HG02885 (cell line): ENCODE data around the gene STARD13.

Experiments used
- ATAC-seq: cut with Tn5 transposase; IDR thresholded peaks from one replicate; pipeline ENCODE4 v1.9.1; 2021; ENCODE audit warnings: mild to moderate bottlenecking; ENCODE audit not compliant: unreplicated experiment, poor library complexity

The STARD13 gene

DNA sequence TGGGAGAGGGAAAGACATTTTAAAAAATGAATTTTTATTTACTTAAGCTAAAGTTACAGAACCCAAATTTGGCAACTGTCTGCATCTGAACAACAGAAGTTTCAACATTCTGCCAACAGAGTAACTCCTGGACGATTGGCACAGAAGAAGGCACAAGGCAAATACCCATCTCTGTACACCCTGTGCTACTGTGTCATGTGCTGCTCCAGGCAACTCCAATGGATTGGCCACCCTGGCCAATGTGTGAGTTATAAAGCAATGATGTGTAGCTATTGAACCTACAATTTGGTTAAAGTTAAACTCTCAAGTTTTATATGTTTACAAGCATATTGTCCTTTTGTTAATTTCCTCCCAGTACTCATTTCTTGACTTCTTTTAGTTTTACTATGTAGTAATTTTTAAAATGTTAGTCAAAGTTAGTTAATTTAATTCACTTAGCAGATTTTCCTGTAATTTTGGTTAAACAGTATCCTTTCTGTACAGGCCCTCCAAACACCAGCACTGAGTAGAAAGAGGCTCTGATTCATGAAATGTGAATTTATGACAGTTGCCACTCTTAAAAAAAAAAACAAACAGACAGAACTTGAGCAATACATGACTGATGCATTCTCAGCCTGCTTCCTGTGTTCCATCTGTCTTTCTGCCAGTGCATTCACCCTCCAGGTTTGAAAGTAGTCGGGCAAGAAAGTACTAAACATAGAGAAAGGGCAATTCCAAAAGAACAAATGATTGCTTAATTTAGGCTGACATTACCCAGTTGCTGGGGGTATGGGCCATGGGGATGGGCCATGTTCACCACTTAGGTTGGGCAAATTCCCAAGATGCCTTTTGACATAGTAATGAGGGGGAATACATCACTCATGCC, 5.9 kb downstream of the STARD13 start:
- no peak for ATAC-seq

- ATAC-seq: no peak
Observed at GRCh38 chr13:33278913-33279312, 6.6 kb downstream of the STARD13 start.

DNA sequence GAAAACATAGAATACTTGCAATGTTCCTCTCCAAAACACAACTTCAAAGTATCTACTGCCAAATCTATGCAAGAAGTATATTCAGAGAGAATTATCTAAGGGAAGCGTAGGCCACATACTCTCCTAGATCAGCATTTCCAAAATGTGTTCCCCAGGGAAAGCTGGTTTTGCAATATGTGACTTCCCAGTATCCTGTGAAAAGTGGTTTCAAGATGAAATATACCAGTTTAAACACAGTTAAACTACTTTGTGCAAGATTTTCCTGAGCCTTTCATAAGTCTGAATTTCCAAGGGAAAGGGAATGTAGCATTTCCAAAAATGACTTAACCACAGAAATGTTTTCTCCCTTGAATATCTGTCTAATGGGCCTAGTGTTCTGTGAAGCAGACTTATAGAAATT, 7.6 kb downstream of the STARD13 start:
- ATAC-seq: no peak

DNA sequence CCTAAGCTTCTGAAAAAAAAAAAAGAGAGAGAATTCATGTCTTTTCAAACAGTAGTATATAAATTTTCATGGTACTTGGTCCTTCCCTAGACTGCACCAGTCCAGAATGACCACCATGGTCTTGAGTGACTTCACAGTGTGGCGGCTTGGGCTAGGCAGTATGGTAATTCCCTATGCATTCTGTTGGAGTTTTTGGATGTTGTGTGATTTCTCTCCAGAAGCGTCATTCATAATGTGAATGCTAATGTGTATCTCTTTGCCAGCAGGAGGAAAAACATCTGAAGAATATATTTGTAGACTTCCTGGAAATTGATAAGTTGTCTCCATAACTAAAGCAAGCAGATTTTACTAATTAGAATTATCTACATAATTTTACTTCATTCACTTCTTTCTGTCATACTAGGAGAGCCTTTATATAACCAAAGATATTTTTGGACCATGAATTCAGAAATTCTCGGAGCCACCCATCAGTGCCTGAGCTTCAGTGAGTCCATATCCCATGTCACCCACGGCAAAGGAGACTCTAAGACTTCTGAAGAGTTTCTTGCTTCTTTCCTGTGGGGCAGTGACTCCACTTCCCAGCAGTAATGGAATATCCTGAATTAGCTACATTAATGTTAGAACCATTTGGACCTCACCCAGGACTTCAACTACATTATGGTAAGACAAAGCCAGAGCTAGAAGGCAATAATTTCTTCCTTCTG, 8.4 kb downstream of the STARD13 start:
- no peak for ATAC-seq

GRCh38 chr13:33276570-33276969, 9.0 kb downstream of the STARD13 start:
- ATAC-seq: no peak

DNA sequence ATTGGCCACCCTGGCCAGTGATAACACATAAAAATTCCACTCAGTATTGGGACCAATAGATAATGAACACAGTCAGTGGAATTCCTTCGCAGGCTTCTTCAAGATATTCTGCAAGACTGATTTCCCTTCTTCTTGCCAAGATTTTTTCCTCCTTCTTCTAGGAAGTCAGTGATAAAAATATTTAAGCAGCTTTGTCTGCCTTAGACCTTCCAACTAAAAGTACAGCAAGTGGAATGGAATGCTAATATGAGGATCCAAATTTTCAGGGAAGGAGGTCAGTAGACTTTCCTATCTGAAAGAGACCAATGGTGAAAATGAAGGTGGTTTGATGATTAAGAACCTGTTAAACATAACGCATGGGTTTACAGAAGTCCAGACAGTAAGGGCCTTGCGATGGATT, 9.6 kb downstream of the STARD13 start:
- no peak for ATAC-seq

GRCh38 chr13:33274264-33274663, 11.3 kb downstream of the STARD13 start:
- ATAC-seq: no peak

- no peak for ATAC-seq
Observed at GRCh38 chr13:33272531-33273124, 12.9 kb downstream of the STARD13 start.

DNA sequence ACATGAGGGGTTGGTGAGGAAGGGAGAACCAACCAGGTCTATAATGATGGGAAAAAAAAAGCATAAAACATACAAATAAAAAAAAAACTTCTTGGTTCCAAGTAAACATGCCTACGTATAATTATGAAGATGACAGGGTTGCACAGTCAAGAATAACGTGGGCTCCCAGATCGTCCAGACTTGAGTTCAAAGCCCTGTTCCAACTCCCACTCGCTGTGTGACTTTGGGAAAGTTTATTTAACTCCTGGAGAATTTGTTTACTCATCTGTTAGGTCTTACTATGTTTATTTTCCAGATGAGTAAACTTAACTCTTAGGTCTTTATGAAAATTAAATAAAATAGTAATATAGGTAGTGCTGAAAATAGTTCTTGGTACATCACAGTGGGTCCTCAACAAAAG, 13.8 kb downstream of the STARD13 start:
- ATAC-seq: no peak

GRCh38 chr13:33270895-33271538, 14.5 kb downstream of the STARD13 start:
- no peak for ATAC-seq

DNA sequence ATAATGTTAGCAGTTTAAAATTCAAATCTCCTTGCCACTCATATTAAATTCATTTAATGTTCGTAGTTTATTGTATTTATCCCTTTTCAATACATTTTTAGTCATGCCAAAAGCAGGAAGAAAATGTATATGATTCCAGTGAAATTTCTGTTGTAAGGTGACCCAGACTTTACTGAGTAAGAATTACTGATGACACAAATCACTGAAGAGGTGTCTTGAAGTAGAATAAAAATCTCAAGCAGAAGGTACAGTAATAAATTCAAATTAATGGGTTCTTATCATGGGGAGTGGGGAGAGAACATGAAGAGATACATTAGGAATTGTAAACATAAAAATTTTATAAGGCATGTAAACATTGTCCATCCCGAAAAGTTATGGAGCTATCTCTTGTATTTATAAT, 19.9 kb downstream of the STARD13 start:
- ATAC-seq: no peak

DNA sequence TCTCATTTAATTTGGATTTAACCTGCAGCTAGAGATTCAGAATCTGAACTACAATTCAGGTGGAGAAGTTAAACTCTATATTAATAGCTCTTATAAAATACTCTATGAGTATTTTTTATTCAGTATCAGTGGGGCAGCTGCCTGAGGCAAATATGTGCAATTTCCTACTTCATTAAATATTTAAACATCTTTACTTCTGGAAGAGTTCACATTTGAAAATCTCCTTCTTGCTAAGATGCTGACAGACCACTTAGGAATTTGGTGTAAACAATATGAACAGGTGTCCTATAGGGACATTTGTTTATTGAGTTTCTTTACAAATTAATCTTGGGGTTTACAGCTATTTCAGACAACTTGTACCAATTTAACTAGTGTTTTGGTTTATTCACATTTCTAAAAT, 20.4 kb downstream of the STARD13 start:
- ATAC-seq: no peak

DNA sequence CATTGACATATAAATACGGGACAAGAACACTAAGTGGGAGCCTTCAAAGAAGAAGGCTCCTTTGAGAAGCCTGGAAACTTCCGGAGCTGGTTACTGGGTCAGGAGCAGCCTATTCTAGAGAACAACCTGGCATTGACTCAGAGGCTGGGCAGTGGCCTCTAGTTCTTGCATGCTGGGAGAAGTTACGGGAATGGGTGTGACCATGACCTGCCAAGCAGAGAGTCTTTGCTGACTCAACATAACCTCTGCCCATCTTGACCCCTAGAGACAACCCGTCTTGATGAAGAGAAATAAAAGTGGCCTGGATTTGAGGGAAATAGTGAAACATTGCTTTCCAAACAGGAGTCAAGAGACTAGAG, 21.0 kb downstream of the STARD13 start:
- no peak for ATAC-seq

DNA sequence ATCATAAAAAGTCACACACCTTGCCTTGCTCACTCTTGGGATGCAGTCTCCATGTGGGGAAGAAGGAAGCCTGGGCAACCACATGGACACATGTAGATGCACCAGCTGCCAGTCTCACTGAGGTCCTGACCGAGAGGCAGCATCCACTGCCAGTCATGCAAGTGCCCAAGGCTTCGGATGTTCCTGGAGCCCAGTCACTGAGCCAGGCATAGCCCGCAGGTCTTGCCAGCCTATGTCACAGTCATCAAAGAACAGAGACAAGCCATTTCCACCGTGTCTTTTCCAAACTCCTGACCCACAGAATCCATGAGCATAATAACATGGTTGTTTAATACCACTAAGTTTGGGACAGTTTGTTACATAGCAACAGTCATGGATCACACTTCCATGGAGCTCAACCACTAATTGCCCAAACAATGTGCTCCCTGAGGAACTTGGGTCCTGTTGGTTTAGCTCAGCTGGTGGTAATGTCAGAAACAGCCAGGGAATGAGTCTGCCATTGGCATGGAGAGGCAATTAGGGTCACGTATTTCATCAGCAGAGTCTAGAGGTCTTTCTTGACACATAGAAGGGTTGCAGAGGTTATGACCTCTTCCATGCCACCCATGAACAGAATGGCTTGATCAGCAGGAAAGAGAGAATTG, 21.5 kb downstream of the STARD13 start:
- no peak for ATAC-seq

GRCh38 chr13:33263484-33263883, 22.1 kb downstream of the STARD13 start:
- ATAC-seq: no peak

DNA sequence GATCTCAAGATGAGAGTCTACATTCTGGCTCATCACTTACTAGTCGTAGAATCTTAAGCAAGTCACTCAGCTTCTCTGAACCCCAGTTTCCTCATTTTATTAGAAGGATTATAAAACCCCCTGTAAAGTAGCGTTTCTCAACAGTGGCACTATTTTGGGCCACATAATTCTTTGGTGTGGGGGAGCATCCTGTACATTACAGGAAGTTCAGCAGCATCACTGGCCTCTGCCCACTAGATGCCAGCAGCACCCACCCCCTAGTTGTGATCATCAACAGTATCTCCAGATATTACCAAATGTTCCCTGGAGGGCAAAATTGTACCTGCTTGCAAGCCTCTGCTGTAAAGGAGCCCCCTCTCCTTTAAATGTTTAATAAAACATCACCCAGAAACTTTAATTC, 22.6 kb downstream of the STARD13 start:
- ATAC-seq: no peak

- ATAC-seq: no peak
Observed at GRCh38 chr13:33262594-33262993, 23.0 kb downstream of the STARD13 start.

GRCh38 chr13:33262062-33262487, 23.5 kb downstream of the STARD13 start:
- ATAC-seq: no peak

GRCh38 chr13:33261387-33262061, 24.0 kb downstream of the STARD13 start:
- ATAC-seq: no peak
